SKM-1 treated with dmso at 0.1 percent for 144 hours (cell line): ENCODE measurements around the gene CHD2.

Experiments
- DNase-seq: peaks from one replicate; lab custom pipeline; 2025; ENCODE audit not compliant: unreplicated experiment; lab: John Stamatoyannopoulos, UW

Gene CHD2

DNA sequence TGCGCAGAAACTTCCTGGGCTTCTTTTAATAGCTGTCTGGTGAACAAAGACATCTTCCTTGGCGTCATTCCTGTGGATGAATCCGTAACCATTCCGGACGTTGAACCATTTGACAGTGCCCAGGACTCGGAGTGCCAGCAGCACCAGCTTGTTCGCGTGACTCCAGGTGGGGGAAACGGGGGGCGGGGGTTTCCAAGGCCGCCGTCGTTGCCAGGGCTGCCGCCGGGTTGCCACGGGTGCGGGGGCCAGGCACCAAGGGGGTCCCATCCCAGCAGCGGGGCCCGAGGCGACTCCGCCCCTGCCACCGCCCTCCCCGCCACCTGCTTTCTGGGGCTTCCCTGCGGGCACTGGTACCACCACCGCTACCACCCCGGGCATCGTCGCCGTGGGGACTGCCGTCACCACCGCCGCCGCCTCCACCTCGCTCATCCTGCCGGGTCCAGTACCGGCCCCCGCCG, 166.1 kb downstream of the CHD2 start:
- DNase-seq: no peak

DNA sequence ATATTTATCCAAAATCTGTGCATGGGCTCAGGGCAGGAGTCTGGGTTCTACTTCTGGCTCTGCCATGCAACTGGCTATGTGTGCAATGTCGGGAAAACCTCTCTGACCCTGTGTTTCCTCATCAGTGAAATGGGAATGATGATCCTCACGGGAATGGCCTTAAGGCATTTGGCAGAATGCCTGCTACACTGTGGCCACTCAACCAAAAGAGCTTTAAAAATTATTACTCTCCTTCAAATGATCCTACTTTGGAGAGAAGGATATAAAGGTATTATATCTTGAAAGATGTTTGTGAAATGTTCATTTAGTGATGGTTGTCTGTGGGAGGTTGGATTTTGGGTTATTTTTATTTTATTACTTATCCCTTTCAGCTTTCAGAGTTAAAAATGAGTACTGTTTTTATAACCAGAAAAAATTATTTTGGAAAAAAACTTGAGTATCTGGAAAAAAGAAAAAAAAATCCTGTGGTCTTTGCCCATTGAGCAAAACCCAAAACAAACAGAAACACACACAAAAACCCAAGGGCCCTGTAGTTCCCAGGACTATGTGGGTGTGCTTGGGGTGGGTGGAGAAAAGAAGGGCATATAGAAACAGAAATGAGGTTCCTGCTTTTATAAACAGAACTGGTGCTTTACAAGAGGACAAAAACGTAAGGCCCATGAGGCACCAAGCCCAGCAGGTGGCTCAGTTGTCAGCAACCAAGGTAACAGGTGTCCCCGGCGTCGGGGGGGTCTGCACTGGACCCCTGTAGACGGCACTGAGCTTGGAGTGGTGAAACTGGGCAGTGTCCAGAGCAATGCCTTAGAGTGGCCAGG, 166.9 kb downstream of the CHD2 start:
- DNase-seq: no peak

DNA sequence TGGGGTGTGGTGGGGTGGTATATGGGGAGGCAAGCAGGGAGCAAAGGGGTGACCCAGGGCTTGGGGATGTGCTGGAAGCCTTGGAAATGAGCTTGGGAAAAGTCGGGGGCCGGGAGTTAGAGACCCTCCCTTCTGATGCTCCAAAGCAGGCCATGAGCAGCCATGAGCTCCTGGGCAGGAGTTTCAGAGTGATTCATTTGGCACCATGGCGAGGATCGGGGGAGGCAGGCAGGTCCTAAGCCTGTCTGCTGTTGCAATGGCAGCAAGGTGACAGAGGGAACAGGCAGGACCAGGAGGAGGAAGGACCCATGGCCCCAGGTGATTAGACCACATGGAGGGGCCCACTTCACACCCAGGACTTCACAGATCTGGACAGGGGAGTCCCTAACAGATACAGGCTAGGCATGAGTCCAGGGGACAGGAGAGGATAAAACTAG, 167.5 kb downstream of the CHD2 start:
- DNase-seq: no peak

DNA sequence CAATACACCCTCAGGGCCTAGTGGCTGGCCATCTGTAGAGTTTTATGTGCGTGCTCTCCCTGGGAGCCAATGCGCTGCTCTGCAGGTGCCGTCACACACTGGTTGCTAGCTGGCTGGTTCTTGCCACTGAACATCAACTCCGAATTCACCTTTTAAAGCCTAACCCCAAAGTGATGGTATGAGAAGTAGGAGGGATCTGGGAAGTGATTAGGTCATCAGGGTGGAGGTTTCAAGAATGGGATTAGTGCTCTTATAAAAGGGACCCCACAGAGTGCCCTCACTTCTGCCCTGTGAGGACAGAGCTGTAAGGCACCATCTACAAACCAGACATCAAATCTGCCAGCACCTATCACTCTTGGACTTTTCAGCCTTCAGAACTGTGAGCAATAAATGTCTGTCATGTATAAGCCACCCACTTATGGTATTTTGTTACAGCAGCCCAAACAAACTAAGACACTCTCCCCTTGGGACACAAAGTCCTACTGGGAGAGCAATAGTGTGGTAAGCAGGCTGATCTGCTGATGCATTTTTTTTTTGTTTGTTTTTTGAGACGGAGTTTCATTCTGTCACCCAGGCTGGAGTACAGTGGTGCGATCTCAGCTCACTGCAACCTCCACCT, 168.6 kb downstream of the CHD2 start:
- no peak for DNase-seq

DNA sequence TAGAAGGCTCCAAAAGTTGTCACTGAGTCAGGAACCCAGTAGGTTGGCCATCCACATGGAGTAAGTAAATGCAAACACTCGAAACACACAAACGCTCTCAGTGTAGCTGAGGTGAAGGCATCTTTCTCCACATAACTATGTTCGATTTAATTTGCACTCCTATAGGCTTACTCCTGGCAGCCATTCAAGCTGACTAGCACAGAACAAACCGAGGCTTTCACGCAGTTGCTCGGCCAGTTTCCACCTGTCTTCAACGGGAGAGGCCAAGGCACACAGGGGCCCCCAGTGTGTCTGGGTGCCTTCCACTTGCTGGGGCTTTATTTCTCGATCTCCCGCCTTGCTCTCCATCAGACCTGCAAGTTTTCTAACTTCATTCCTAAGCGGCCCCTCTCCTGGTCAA, 170.0 kb downstream of the CHD2 start:
- no peak for DNase-seq

DNA sequence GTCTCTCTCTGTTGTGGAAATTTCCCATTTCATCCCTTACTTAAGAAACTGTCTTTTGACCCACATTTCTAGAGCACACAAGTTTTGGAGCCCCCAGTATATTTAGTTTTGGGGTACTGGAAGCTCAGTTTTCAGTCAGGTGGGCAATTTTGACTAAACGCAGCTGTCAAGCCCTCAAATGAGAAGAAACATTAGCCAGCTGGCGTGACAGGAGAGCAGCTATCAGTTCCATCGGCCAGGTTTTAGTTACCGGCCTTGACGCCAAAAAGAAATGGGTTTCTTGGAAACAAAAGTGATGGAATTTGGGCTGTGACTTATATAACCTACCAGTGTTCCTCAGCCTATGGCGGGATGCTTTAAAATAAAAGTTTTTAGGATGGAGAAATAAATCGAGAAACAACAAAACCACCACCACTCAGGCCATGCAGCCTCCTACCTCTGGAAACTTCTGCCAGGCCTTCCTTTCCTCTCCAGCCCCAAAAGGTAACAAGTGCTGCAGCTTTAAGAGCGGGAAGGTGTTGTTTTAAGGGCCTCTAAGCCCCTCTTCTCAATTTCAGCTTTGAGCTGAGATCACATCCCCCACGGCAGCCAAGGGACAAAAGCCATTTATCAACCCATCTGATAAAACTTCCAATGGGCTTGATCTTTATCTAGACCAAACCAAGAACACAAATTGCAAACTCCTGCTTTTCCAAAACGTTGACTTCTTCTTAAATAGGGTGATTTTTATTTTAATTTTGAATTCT, 170.6 kb downstream of the CHD2 start:
- no peak for DNase-seq

DNA sequence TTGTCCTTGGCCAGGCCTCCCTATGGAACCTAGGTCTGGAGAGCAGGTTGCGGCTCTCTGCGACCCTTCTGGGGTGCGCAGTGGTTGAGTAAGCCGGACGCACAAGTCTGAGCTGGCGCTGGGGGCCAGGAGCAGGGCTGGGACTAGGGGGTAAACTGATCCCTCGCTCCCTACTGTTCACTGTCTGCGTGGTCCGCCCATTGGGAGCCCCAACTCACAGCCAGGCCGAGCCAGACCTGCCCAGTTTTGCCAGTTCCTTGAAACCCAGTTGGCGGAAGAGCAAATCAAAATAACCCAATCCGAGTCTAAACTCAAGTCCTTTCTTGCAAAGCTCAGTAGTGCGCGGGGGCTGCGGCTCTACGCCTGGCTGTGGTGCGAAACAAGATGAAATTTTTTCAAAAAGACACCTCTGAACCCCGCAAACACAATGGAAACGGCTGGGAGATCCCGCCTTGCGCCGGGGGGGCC, 171.4 kb downstream of the CHD2 start:
- no peak for DNase-seq

DNA sequence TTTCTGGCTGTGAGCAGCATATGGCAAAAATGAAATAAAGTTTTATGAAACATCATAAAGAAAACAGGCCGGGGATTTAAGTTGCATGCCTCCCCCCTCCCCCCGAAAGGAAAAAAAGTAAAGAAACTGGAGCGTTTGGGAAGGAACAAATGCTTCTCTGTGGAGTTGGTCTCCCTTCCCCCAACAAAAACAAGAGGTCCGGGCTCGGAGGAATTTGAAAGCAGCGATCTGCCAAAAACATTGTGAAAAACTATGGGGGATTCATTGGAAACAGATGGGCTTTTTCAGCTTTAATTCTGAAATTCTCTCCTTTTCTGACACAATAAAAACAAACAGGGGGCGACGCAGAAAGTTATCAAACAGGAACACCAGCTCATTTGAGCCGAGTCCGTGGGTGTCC, 171.9 kb downstream of the CHD2 start:
- DNase-seq: no peak

DNA sequence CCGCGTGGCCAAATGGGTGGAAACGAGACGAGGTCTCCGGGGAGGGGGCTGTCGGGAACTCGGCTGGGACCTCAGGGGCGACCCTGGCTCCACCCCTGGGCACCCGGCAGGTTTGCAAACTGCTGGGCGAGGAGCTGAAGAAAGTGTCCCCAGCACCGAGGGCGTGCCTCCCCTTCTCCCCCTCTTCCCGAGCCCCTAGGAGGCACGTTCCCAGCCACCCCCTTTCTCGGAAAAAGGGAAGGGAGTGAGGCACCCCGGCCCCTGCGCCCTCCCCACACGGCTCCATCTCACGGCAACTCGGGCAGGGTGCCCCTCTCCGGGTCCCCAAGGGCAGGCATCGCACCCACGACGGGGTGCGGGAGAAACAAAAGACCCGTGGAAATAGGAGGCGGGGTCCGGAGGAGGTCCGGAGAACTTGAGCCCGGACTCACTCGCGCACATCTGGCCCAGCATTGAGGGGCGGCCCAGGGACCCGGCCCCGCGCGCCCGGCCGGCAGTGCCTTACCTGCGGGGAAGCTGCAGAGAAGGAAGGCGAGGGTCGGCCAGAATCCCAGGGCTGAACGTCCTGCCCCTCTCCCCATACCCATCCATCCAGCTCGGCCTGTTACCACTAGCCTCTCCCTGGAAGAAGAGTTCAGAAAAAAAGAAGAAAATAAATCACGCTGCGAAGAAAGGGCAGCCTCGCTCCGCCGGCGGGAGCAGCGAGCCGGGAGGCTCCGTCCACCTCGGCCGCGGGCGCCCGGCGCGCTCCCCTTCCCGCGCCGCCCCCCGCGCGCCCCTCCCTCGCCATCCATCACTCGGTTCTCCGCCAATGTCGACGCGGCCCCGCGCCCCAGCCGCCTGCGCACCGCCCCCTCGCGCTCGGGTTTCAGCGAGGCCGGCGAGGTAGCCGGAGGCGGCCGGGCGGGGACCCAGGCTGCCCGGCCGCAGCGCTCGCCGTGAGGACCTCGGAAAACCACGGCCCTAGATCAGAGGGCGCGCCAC, 172.6 kb downstream of the CHD2 start:
- DNase-seq: no peak

DNA sequence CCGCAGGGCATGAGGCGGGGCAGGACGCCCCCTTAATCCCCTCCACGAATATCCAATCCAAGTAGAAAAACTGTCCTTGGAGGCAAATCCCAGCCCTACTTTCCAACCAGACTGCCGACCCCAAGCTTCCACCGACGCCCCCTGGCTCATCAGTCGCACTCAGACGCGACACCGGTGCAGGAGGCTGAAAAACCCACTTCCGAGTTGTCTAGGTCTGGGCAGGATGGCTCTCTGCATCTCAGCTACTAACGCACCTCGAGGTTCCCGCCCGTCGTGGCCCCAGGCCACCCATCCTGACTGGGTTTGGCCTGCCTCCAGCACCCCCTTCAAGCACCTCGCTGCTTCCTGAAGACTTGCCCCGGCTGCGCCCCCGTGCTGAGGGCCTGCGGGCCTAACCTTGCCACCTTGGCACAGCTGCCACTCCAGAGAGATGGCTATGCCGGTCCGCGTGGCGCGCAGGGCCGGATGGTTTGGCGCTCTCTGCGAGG, 173.4 kb downstream of the CHD2 start:
- DNase-seq: no peak

DNA sequence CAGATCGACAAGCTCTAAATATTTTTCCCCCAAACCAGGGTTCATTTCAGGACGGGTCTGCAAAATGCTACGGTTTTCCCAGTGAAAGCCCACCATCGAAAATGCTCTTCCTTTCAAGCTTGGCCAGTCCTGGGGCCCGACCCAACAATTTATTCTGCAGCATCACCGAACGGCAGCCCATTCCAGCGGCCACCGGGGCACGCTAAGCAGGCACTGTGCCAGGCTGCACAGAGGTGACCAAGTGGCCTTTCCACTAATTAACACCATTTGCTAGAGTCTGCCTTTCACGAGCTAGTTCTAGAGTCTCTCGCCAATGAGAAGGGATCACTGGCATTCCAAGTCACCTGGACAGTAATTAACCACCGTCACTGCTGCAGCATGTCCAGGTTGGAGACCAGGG, 174.5 kb downstream of the CHD2 start:
- DNase-seq: no peak

DNA sequence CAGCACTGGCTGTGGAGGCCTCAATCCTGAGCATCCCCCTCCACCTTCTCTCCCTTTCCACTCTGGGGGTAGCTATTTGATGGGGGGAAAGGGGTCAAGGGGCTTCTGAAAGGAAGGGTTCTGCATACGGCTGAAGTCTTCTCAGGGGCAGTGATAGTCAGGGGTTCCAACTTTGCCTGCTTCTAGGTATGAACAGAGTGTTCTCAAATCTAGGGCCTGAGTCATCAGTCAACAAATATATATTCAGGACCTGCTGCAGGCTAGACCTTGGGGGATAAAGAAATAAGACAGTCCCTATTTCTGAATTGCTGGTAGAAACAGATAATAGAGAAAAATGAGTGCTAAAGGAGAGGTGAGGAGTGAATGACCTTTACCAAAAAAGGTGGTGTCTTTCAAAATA, 176.1 kb downstream of the CHD2 start:
- no peak for DNase-seq

DNA sequence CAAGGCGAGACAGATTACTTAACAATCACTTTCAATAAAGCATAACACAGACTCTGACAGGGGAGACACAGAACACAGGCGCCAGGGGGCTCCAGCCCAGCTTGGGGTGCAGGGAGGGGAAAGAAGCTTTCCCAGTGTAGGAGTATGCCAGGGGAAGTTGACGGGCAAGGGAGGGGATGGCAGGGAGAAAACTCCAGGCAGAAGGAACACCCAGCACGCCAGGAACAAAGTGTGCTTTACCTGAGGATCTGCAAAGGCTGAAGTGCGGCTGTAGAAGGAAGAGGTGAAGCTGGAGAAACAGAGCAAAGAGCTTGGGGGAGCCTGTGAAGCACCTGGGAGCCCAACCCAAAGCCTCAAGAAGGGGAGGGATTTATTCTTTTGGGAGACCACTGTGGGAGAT, 176.8 kb downstream of the CHD2 start:
- DNase-seq: no peak
